ENCODE results near the gene CYLD. TPM values are rescaled to one million over a fixed set of nuclear protein-coding genes. Genes with fewer than 3 reads are reported as not detected.

CYLD gene
- total and polyA plus RNA-seq, 11 donors = 7.5 to 68.8 (median 38.8) TPM

- H3K4me3 ChIP-seq = no peak overlapping the region
- ATAC-seq (no peak), DNase-seq (no peak)
- no peaks in the 10 kb centered on the region for H3K9me3 ChIP-seq
- TF ChIP-seq CTCF (IDR thresholded peaks at IDR 0.05) (no peak), POLR2A (IDR thresholded peaks at IDR 0.05) (no peak)
- 64 to 70% (median 66%) methylated on average over 9 of the region's 9 CpGs for WGBS, 4 donors
- H3K4me1 ChIP-seq = peaks cover 0 to 9% (median 3%) of the 10 kb centered on the region in 12 donors
- intact Hi-C loops (cut with DNase I) = loop anchor here (5.0 to 10.0 kb wide), 10 partner anchors 64 to 594 kb away; partner anchors contain the start of genes BRD7 (in 1 of the 10) and CYLD (in 1 of the 10)
- no peaks in the 10 kb centered on the region for H3K27me3 ChIP-seq
- no peaks in the 10 kb centered on the region for H3K36me3 ChIP-seq
- H3K27ac ChIP-seq = no peak overlapping the region
These were observed 67.1 kb downstream of the CYLD start for GRCh38 chr16:50808929-50809538.

GRCh38 chr16:50809561-50809960 is 67.7 kb downstream of the CYLD start:
- WGBS, 4 donors = 93 to 96% (median 95%) methylated on average over 6 of the region's 6 CpGs

GRCh38 chr16:50810241-50810965 is 68.5 kb downstream of the CYLD start:
- intact Hi-C loops (cut with DNase I) = no loop called here
- no peak for ATAC-seq
- H3K4me3 ChIP-seq = no peak overlapping the region
- no peaks in the 10 kb centered on the region for H3K27me3 ChIP-seq
- TF ChIP-seq POLR2A (IDR thresholded peaks at IDR 0.05) (no peak), CTCF (IDR thresholded peaks at IDR 0.05) (no peak)
- no peak overlapping the region for H3K27ac ChIP-seq
- WGBS, 4 donors = 88 to 93% (median 92%) methylated on average over 8 of the region's 8 CpGs
- DNase-seq = no peak
- peaks cover 0 to 9% (median 3%) of the 10 kb centered on the region in 12 donors for H3K4me1 ChIP-seq
- no peaks in the 10 kb centered on the region for H3K9me3 ChIP-seq
- H3K36me3 ChIP-seq = no peaks in the 10 kb centered on the region

More at GRCh38 chr16:50809561-50809960, 67.7 kb downstream of the CYLD start:
- no peak overlapping the region for H3K4me3 ChIP-seq
- H3K27me3 ChIP-seq = no peaks in the 10 kb centered on the region
- H3K27ac ChIP-seq = no peak overlapping the region
- no peaks in the 10 kb centered on the region for H3K9me3 ChIP-seq
- intact Hi-C loops (cut with DNase I) = loop anchor here (5.0 to 10.0 kb wide), 10 partner anchors 65 to 595 kb away; partner anchors contain the start of genes BRD7 (in 1 of the 10) and CYLD (in 1 of the 10)
- TF ChIP-seq CTCF (IDR thresholded peaks at IDR 0.05) = no peak
- no peak for TF ChIP-seq POLR2A (IDR thresholded peaks at IDR 0.05)
- ATAC-seq = no peak
- no peaks in the 10 kb centered on the region for H3K36me3 ChIP-seq
- no peak for DNase-seq
- peaks cover 0 to 9% (median 3%) of the 10 kb centered on the region in 12 donors for H3K4me1 ChIP-seq

GRCh38 chr16:50812046-50812445 is 70.2 kb downstream of the CYLD start:
- intact Hi-C loops (cut with DNase I) = no loop called here
- DNase-seq = no peak
- Histone ChIP-seq H3K36me3 (no peaks in the 10 kb centered on the region), H3K4me1 (no peaks in the 10 kb centered on the region), H3K4me3 (no peak overlapping the region), H3K9me3 (no peaks in the 10 kb centered on the region), H3K27me3 (no peaks in the 10 kb centered on the region), H3K27ac (no peak overlapping the region)
- 66 to 74% (median 69%) methylated on average over 6 to 7 of the region's 7 CpGs for WGBS, 4 donors
- no peak for ATAC-seq
- TF ChIP-seq CTCF (IDR thresholded peaks at IDR 0.05) = no peak
- no peak for TF ChIP-seq POLR2A (IDR thresholded peaks at IDR 0.05)

All from heart left ventricle (tissue), 16 donors.